DOHH2 (cell line): Measurements from ENCODE around the gene SVIL.

ENCODE experiments used
- H3F3A ChIP-seq: fragments of 200-600 bp; sonication (generic), shearing (Covaris generic); 2 replicates; pipeline ENCODE4 v1.6.0; 2016; ENCODE audit warnings: antibody characterized with exemption, mild to moderate bottlenecking; ENCODE audit not compliant: control insufficient read depth, insufficient read depth
- H3K27ac ChIP-seq: fragments of 200-600 bp; sonication (generic); 2 replicates; pipeline ENCODE4 v1.5.1; 2014; ENCODE audit warnings: low read depth, mild to moderate bottlenecking, low read length, moderate library complexity
- H3K27me3 ChIP-seq: fragments of 200-600 bp; sonication (generic); 2 replicates; pipeline ENCODE4 v1.6.1; 2014; ENCODE audit warnings: mild to moderate bottlenecking, low read length, mixed read lengths; ENCODE audit not compliant: control insufficient read depth
- H3K36me3 ChIP-seq: fragments of 200-600 bp; sonication (generic); 2 replicates; pipeline ENCODE4 v1.6.1; 2014; ENCODE audit warnings: mild to moderate bottlenecking, low read length, moderate library complexity, mixed read lengths; ENCODE audit not compliant: control insufficient read depth
- H3K4me1 ChIP-seq: fragments of 200-600 bp; sonication (generic); 2 replicates; pipeline ENCODE4 v1.6.1; 2014; ENCODE audit warnings: mild to moderate bottlenecking, low read length, mixed read lengths; ENCODE audit not compliant: control insufficient read depth
- H3K4me2 ChIP-seq: fragments of 200-600 bp; sonication (generic); 2 replicates; pipeline ENCODE4 v1.6.0; 2014; ENCODE audit warnings: mild to moderate bottlenecking, low read length, moderate library complexity
- H3K4me3 ChIP-seq: fragments of 200-600 bp; sonication (generic); 2 replicates; pipeline ENCODE4 v1.5.1; 2014; ENCODE audit warnings: mild to moderate bottlenecking, low read length, mixed read lengths
- H3K79me2 ChIP-seq: fragments of 200-600 bp; sonication (generic); 2 replicates; pipeline ENCODE4 v1.6.1; 2014; ENCODE audit warnings: mild to moderate bottlenecking, low read length, mixed read lengths; ENCODE audit not compliant: control insufficient read depth
- H3K9me2 ChIP-seq: fragments of 200-600 bp; sonication (generic); replicated peaks from 2 replicates; pipeline ENCODE4 v1.6.1; 2014; ENCODE audit warnings: mild to moderate bottlenecking, low read length, mixed read lengths; ENCODE audit not compliant: control insufficient read depth
- H3K9me3 ChIP-seq: fragments of 200-600 bp; sonication (generic); 2 replicates; pipeline ENCODE4 v1.6.1; 2014; ENCODE audit warnings: antibody characterized with exemption, low read length, mixed read lengths; ENCODE audit not compliant: control insufficient read depth, insufficient read depth
- H4K20me1 ChIP-seq: fragments of 200-600 bp; sonication (generic); 2 replicates; pipeline ENCODE4 v1.6.0; 2014; ENCODE audit warnings: low read depth, mild to moderate bottlenecking, antibody characterized with exemption, low read length, moderate library complexity; ENCODE audit not compliant: control insufficient read depth, insufficient read depth
- EZH2phosphoT487 ChIP-seq: fragments of 200-600 bp; sonication (generic); IDR thresholded peaks from 2 replicates; pipeline ENCODE4 v1.6.1; 2017; ENCODE audit warnings: borderline replicate concordance, mild to moderate bottlenecking, antibody characterized with exemption, low read length, moderate library complexity, mixed read lengths
- TF ChIP-seq, protein P1 (sequence below): fragments of 200-600 bp; sonication (generic); IDR thresholded peaks from one replicate; pipeline ENCODE4 v1.5.1; 2014; ENCODE audit warnings: antibody characterized with exemption, mild to moderate bottlenecking, low read depth, low read length; ENCODE audit not compliant: poor library complexity, severe bottlenecking

Gene SVIL

DNA sequence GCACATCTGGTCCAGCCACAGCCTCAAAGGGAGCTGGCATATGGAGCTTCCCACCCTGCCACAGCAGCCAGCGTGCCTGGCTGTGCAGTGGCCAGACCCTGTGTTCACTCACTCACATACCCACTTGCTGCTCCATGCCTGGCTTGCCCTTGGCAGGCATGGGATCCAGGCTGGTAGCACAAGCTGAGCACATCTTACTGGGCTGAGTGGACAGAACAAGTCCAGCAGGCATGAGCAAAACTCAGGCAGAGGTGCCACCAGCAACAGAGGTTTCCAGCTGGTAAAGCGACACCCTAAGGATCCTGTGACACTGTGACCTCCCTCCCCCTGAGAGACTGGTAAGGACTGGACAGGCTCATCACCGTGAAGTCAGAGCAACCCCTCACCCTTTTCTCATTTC lies 25.1 kb downstream of the SVIL start:
- TF ChIP-seq, protein P1, sequence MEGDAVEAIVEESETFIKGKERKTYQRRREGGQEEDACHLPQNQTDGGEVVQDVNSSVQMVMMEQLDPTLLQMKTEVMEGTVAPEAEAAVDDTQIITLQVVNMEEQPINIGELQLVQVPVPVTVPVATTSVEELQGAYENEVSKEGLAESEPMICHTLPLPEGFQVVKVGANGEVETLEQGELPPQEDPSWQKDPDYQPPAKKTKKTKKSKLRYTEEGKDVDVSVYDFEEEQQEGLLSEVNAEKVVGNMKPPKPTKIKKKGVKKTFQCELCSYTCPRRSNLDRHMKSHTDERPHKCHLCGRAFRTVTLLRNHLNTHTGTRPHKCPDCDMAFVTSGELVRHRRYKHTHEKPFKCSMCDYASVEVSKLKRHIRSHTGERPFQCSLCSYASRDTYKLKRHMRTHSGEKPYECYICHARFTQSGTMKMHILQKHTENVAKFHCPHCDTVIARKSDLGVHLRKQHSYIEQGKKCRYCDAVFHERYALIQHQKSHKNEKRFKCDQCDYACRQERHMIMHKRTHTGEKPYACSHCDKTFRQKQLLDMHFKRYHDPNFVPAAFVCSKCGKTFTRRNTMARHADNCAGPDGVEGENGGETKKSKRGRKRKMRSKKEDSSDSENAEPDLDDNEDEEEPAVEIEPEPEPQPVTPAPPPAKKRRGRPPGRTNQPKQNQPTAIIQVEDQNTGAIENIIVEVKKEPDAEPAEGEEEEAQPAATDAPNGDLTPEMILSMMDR: no peak
- Histone ChIP-seq H3K4me1 (no peaks in the 10 kb centered on the region), H3K4me3 (no peak overlapping the region), H3F3A (no peaks in the 10 kb centered on the region), H3K4me2 (no peak overlapping the region), H3K36me3 (no peaks in the 10 kb centered on the region), H3K9me3 (peaks cover 19% of the 10 kb centered on the region; the same call in 1 of the 2 replicates), H3K9me2 (no peaks in the 10 kb centered on the region), H3K27me3 (no peaks in the 10 kb centered on the region), H4K20me1 (no peaks in the 10 kb centered on the region), H3K27ac (no peak overlapping the region), H3K79me2 (no peaks in the 10 kb centered on the region)

DNA sequence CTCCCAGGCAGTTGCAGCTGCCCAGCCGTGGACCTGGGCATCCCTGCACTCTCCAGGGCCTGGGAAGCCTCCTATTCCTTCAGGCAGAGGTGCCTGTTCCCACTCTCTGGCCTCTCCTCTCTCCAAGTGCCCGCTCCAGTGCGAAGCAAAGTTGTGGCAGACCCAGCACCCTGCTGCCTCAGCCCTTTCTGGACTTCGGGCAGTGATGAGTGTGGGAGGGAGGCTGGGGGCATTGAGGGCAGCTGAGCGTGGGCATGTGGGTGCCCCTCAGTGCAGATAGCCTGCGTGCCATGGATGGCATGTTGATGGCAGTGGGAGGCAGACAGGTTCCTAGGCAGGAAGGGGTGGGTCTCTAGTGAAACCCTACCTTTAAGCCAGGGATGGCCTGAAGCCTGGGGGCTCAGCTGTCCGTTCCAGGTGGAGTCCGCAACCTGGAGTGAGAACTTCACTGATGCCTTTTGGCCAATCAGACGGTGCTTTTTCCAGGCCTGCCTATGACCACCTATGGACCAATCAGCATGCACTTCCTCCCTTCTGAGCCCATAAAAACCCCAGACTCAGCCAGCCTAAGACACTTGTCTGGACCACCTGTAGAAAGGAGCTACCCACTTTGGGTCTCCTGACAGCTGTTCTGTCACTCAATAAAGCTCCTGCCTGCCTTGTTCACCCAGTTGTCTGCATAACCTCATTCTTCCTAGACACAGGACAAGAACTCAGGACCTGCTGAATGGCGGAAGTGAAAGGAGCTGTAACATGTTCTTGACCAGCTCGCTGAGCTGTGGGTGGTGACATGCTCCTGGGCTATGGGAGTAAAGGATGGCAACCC lies 26.1 kb downstream of the SVIL start:
- no peaks in the 10 kb centered on the region for H3K9me2 ChIP-seq
- no peak for TF ChIP-seq EZH2phosphoT487
- TF ChIP-seq, protein P1: no peak
- H3F3A ChIP-seq: no peaks in the 10 kb centered on the region
- H3K27ac ChIP-seq: no peak overlapping the region
- no peaks in the 10 kb centered on the region for H3K4me1 ChIP-seq
- no peaks in the 10 kb centered on the region for H3K36me3 ChIP-seq
- H3K9me3 ChIP-seq: peaks cover 19% of the 10 kb centered on the region; the same call in 1 of the 2 replicates
- H4K20me1 ChIP-seq: no peaks in the 10 kb centered on the region
- H3K79me2 ChIP-seq: no peaks in the 10 kb centered on the region
- H3K4me2 ChIP-seq: no peak overlapping the region
- H3K27me3 ChIP-seq: no peaks in the 10 kb centered on the region
- no peak overlapping the region for H3K4me3 ChIP-seq

DNA sequence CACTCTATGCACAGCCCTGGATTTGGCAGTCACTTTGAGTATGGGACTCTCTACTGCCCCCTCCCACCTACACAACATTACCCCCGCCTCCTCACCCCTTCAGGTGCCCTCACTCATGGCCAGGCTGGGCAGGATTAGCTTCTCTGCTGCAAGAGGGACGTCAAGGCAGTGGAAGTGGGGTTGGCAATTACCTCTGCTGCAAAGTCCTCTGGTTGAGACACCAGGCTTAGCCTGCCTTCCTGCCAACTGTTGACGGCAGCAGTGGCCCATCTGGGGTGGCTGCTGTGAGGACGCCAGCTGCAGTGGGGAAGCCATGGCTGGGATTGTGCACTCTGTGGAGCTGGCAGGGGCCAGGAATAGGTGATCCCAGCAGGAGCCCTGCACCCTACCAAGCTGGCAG lies 26.7 kb downstream of the SVIL start:
- Histone ChIP-seq H3K27ac (no peak overlapping the region), H4K20me1 (no peaks in the 10 kb centered on the region), H3K9me2 (no peaks in the 10 kb centered on the region), H3K27me3 (no peaks in the 10 kb centered on the region), H3K79me2 (no peaks in the 10 kb centered on the region), H3K4me1 (peaks cover 4% of the 10 kb centered on the region; the same call in 1 of the 2 replicates), H3K4me3 (no peak overlapping the region), H3K36me3 (no peaks in the 10 kb centered on the region), H3K9me3 (peaks cover 19% of the 10 kb centered on the region; the same call in 1 of the 2 replicates), H3K4me2 (no peak overlapping the region), H3F3A (no peaks in the 10 kb centered on the region)
- no peak for TF ChIP-seq EZH2phosphoT487
- TF ChIP-seq, protein P1: no peak
